GM23338 (cell line): ENCODE measurements around the gene MAST4.

Source experiments
- CREB1 ChIP-seq: fragments of 250-450 bp; sonication (Bioruptor Pico); IDR thresholded peaks from 2 replicates; pipeline ENCODE4 v1.5.0; 2020; ENCODE audit warnings: low read depth, mild to moderate bottlenecking, moderate library complexity
- CTCF ChIP-seq, 2 experiments: fragments of 200-600 bp in 1 of 2; sonication (generic) in 1 of 2; conservative IDR thresholded peaks; 2 replicates each; pipeline versions ENCODE4 v1.5.1 to v1.6.1; 2016 to 2017; ENCODE audit warnings: antibody characterized with exemption in 2 of 2, low read depth in 2 of 2, mild to moderate bottlenecking in 2 of 2, moderate library complexity in 1 of 2
- EZH2 ChIP-seq: fragments of 200-600 bp; sonication (generic); IDR thresholded peaks from one replicate; pipeline ENCODE4 v1.8.0; 2017; ENCODE audit warnings: antibody characterized with exemption, mild to moderate bottlenecking, low read depth; ENCODE audit not compliant: unreplicated experiment
- EZH2phosphoT487 ChIP-seq: fragments of 200-600 bp; sonication (generic); IDR thresholded peaks from one replicate; pipeline ENCODE4 v1.8.1; 2018; ENCODE audit warnings: antibody characterized with exemption; ENCODE audit not compliant: unreplicated experiment
- JUNB ChIP-seq: IDR thresholded peaks from one replicate; pipeline ENCODE4 v1.6.1; 2016; ENCODE audit warnings: antibody characterized with exemption; ENCODE audit not compliant: unreplicated experiment
- NANOG ChIP-seq: IDR thresholded peaks from 2 replicates; pipeline ENCODE4 v1.6.1; 2016; ENCODE audit warnings: antibody characterized with exemption, borderline replicate concordance
- POLR2AphosphoS5 ChIP-seq: IDR thresholded peaks from 2 replicates; pipeline ENCODE4 v1.6.1; 2016; ENCODE audit warnings: antibody characterized with exemption, low read depth
- STAT1 ChIP-seq: IDR thresholded peaks from one replicate; pipeline ENCODE4 v1.6.1; 2016; ENCODE audit warnings: antibody characterized with exemption; ENCODE audit not compliant: unreplicated experiment
- ZNF114 ChIP-seq: fragments of 250-450 bp; sonication (Bioruptor Pico); IDR thresholded peaks from 2 replicates; pipeline ENCODE4 v1.5.0; 2020; ENCODE audit warnings: mild to moderate bottlenecking, moderate library complexity
- TF ChIP-seq, protein P1 (sequence below): IDR thresholded peaks from one replicate; pipeline ENCODE4 v1.6.1; 2018; ENCODE audit warnings: antibody characterized with exemption; ENCODE audit not compliant: unreplicated experiment

DNA sequence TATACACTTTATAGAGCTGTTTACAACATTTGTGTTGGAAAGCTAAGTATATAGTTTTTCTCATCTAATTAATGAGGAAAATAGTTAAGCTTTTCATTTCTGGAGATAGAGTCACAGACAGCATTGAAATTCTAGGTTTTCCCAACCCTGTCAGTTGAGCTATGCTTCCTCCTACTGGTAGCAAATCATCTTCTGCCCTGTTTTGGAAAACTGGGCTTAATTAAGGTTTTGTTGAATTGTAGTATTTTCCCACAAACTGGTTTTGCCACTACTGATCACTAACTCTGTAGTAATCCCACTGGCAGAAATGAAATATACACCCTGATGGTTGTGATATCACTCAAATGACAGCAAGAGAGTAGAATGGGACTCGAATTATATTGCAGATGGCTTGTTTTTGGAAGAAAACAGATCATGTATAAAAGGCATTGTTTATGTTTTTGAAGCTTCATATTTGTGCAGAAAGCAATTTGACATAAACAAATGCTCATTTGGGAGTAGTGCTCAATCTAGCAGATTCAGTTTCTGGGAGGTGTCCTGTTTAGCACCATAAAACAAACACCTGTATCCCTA is 553.8 kb downstream of the MAST4 start:
- TF ChIP-seq CTCF (conservative IDR thresholded peaks at IDR 0.05; ENCODE audit: low read depth in 2 of 2), result peak; percentile 57 to 73
- TF ChIP-seq POLR2AphosphoS5, result no peak
- TF ChIP-seq EZH2, result no peak
- TF ChIP-seq JUNB, result no peak
- TF ChIP-seq, protein P1, sequence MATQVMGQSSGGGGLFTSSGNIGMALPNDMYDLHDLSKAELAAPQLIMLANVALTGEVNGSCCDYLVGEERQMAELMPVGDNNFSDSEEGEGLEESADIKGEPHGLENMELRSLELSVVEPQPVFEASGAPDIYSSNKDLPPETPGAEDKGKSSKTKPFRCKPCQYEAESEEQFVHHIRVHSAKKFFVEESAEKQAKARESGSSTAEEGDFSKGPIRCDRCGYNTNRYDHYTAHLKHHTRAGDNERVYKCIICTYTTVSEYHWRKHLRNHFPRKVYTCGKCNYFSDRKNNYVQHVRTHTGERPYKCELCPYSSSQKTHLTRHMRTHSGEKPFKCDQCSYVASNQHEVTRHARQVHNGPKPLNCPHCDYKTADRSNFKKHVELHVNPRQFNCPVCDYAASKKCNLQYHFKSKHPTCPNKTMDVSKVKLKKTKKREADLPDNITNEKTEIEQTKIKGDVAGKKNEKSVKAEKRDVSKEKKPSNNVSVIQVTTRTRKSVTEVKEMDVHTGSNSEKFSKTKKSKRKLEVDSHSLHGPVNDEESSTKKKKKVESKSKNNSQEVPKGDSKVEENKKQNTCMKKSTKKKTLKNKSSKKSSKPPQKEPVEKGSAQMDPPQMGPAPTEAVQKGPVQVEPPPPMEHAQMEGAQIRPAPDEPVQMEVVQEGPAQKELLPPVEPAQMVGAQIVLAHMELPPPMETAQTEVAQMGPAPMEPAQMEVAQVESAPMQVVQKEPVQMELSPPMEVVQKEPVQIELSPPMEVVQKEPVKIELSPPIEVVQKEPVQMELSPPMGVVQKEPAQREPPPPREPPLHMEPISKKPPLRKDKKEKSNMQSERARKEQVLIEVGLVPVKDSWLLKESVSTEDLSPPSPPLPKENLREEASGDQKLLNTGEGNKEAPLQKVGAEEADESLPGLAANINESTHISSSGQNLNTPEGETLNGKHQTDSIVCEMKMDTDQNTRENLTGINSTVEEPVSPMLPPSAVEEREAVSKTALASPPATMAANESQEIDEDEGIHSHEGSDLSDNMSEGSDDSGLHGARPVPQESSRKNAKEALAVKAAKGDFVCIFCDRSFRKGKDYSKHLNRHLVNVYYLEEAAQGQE, result no peak
- no peak for TF ChIP-seq NANOG
- TF ChIP-seq EZH2phosphoT487, result no peak
- no peak for TF ChIP-seq CREB1
- no peak for TF ChIP-seq ZNF114 (CRISPR knock-in tag)
- no peak for TF ChIP-seq STAT1
